Transverse colon (tissue), 4 donors: ENCODE measurements around the gene BAMBI.

Experiments
- EP300 ChIP-seq: sonication (generic); formaldehyde crosslinking; IDR thresholded peaks from one replicate; pipeline ENCODE4 v1.6.1; 2017; ENCODE audit warnings: antibody characterized with exemption, low read depth
- POLR2A ChIP-seq: fragments of 450-650 bp; IDR thresholded peaks from one replicate; pipeline ENCODE4 v1.6.1; 2016; ENCODE audit warnings: antibody characterized with exemption, mild to moderate bottlenecking, moderate library complexity
- POLR2AphosphoS5 ChIP-seq, 3 donors: sonication (generic); formaldehyde crosslinking; IDR thresholded peaks; one replicate each; pipeline ENCODE4 v1.6.1; 2016; ENCODE audit warnings: antibody characterized with exemption in 3 of 3
- TF ChIP-seq, protein P1 (sequence below), 5 experiments: fragments of 200-600 bp in 3 of 5; fragments of 450-650 bp in 2 of 5; sonication (generic) in 3 of 5; IDR thresholded peaks; 1 replicate in 2 of 5; 2 replicates in 3 of 5; pipeline ENCODE4 v1.5.1; 2016 to 2017; ENCODE audit warnings: antibody characterized with exemption in 5 of 5, inconsistent platforms in 3 of 5, mild to moderate bottlenecking in 2 of 5, moderate library complexity in 1 of 5

DNA sequence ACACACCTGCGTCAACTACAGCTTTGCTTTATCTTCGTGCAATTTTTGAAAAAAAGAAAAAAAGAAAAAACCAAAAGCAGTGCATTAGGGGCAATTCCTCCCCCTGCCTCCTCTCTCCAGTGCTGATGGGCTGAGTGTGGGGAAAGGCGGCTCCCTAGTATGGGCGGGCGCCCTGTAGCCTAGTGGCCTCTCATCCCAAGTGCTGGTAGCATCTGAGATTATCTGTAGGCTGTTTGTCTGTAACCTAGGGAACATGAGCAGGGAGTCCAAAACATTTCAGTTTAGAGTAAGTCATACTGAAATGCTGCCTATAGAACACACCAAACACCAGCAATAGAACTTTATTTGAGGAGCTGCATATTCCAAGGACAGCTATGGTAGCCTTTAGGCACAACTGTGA, 24.6 kb upstream of the BAMBI start:
- TF ChIP-seq, protein P1, sequence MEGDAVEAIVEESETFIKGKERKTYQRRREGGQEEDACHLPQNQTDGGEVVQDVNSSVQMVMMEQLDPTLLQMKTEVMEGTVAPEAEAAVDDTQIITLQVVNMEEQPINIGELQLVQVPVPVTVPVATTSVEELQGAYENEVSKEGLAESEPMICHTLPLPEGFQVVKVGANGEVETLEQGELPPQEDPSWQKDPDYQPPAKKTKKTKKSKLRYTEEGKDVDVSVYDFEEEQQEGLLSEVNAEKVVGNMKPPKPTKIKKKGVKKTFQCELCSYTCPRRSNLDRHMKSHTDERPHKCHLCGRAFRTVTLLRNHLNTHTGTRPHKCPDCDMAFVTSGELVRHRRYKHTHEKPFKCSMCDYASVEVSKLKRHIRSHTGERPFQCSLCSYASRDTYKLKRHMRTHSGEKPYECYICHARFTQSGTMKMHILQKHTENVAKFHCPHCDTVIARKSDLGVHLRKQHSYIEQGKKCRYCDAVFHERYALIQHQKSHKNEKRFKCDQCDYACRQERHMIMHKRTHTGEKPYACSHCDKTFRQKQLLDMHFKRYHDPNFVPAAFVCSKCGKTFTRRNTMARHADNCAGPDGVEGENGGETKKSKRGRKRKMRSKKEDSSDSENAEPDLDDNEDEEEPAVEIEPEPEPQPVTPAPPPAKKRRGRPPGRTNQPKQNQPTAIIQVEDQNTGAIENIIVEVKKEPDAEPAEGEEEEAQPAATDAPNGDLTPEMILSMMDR (IDR thresholded peaks at IDR 0.05), result no peak
- TF ChIP-seq EP300, result no peak
- no peak for TF ChIP-seq POLR2A
- TF ChIP-seq POLR2AphosphoS5 (IDR thresholded peaks at IDR 0.05), result no peak
